CD4-positive, alpha-beta T cell (primary cell): ENCODE results near the gene ZSCAN25. TPM values are rescaled to one million over a fixed set of nuclear protein-coding genes. Genes with fewer than 3 reads are reported as not detected.

Source experiments
- ATAC-seq: fragments of 200-7000 bp; cut with Tn5 transposase; one replicate; pipeline ENCODE4 v1.10.0; 2022; ENCODE audit warnings: mild to moderate bottlenecking; ENCODE audit not compliant: poor library complexity
- CTCF ChIA-PET: fragments of 350-600 bp; sonication (Branson Sonifier 250); formaldehyde crosslinking; loops from one replicate; lab custom pipeline; 2021; ENCODE audit warnings: antibody characterized with exemption, inconsistent platforms; lab: Charles Lee
- POLR2A ChIA-PET: fragments of 350-600 bp; sonication (Branson Sonifier 250); formaldehyde crosslinking; loops from one replicate; lab custom pipeline; 2021; ENCODE audit warnings: antibody characterized with exemption, inconsistent platforms; lab: Charles Lee
- DNase-seq, 14 experiments: peaks; one replicate each; pipeline ENCODE4 v3.0.0-alpha.2; 2013 to 2020; ENCODE audit warnings: mixed read lengths in 2 of 14
- H3K27ac ChIP-seq, 2 donors: one replicate each; pipeline versions ENCODE4 v1.5.1 to v1.7.0; 2013; ENCODE audit warnings: low read length in 2 of 2, low read depth in 1 of 2, mild to moderate bottlenecking in 1 of 2
- H3K27me3 ChIP-seq, 2 experiments: 1 replicate in 1 of 2; 2 replicates in 1 of 2; pipeline versions ENCODE4 v1.6.1 to v1.7.0; 2013; ENCODE audit warnings: low read length in 2 of 2, control low read depth in 1 of 2, mild to moderate bottlenecking in 1 of 2, moderate library complexity in 1 of 2; ENCODE audit not compliant: insufficient read depth in 2 of 2, control insufficient read depth in 1 of 2
- H3K36me3 ChIP-seq: one replicate; pipeline ENCODE4 v1.6.1; 2013; ENCODE audit warnings: low read length, control low read depth; ENCODE audit not compliant: insufficient read depth
- H3K4me1 ChIP-seq: one replicate; pipeline ENCODE4 v1.6.1; 2013; ENCODE audit warnings: low read length, control low read depth; ENCODE audit not compliant: insufficient read depth
- H3K4me3 ChIP-seq: one replicate; pipeline ENCODE4 v1.5.1; 2013; ENCODE audit warnings: mild to moderate bottlenecking, low read length, moderate library complexity
- H3K9me3 ChIP-seq, 2 experiments: 1 replicate in 1 of 2; 2 replicates in 1 of 2; pipeline versions ENCODE4 v1.6.1 to v1.7.0; 2013; ENCODE audit warnings: low read length in 2 of 2, mild to moderate bottlenecking in 2 of 2, control low read depth in 1 of 2, moderate library complexity in 1 of 2; ENCODE audit not compliant: control insufficient read depth in 1 of 2, insufficient read depth in 1 of 2
- H3K27ac Mint-ChIP-seq: one replicate; pipeline ENCODE4 v1.8.0; 2020; ENCODE audit warnings: mixed read lengths
- H3K27me3 Mint-ChIP-seq: one replicate; pipeline ENCODE4 v1.8.0; 2021; ENCODE audit warnings: mixed read lengths
- H3K36me3 Mint-ChIP-seq: one replicate; pipeline ENCODE4 v1.8.0; 2021; ENCODE audit warnings: low read depth, mixed read lengths
- H3K4me1 Mint-ChIP-seq: one replicate; pipeline ENCODE4 v1.8.0; 2021; ENCODE audit warnings: low read depth, mixed read lengths
- H3K4me3 Mint-ChIP-seq: one replicate; pipeline ENCODE4 v1.8.0; 2020; ENCODE audit warnings: mild to moderate bottlenecking, mixed read lengths
- H3K9me3 Mint-ChIP-seq: one replicate; pipeline ENCODE4 v1.8.0; 2020; ENCODE audit warnings: mixed read lengths
- intact Hi-C, 2 experiments: fragments of 100-400 bp; cut with DNase I in 1 of 2; cut with micrococcal nuclease in 1 of 2; formaldehyde crosslinking; loops; one replicate each; pipeline versions ENCODE4 v1.15.1 to v1.9.0; 2023 to 2025; cut with DNase I, micrococcal nuclease
- total RNA-seq, 174 experiments: library from RNA in 2 of 174; stranded (reverse) in 2 of 174; gene quantifications; one replicate each; pipeline ENCODE4 v1.2.3 and lab custom pipeline; 2021 to 2026
- TF ChIP-seq, protein P1 (sequence below): fragments of 200-600 bp; IDR thresholded peaks from one replicate; pipeline ENCODE4 v1.8.0; 2022; ENCODE audit warnings: antibody characterized with exemption, mild to moderate bottlenecking

ZSCAN25 gene
- total RNA-seq, 2 experiments from 2014 or later: 41.5 to 44.2 TPM

DNA sequence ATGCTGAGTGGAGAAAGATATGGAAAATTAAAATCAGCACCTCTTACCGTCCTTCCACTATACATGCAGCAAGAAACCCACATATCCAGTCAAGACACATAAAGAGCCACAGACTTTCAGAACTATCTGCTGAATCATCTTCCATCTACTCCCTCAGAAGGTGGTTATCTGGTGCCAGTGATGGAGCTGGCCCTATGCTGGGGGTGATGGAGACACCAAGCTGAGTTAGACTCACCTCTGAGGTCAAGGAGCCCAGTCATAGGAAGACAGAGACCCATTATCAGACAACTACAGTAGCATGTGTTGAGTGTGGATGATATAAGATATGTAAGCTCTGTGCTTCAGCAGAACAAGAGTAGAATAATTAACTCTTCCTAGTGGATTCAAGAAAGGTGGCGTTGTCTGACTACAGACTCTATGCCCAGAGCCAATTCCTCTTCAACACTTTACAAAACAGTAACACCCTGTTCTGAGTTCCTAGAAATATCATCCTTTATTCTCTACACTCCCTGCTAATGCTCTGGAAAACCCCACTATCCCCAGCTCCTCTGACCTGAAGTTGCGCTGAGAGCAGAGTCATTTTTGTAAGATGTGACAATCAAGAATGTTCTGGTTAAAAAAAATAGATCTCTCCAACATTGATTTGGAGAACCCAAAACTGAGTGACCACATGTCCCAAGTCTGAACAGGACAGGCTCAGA, 48.7 kb downstream of the ZSCAN25 start:
- Mint-ChIP-seq H3K27ac (no peak overlapping the region), H3K4me3 (no peak overlapping the region), H3K27me3 (no peaks in the 10 kb centered on the region), H3K36me3 (peaks cover 40% of the 10 kb centered on the region), H3K9me3 (no peaks in the 10 kb centered on the region), H3K4me1 (no peaks in the 10 kb centered on the region)
- no peaks in the 10 kb centered on the region for H3K4me1 ChIP-seq
- ChIA-PET CTCF (no interaction called here), POLR2A (no interaction called here)
- no peak overlapping the region for H3K27ac ChIP-seq
- H3K36me3 ChIP-seq: peaks cover under 1% of the 10 kb centered on the region
- H3K9me3 ChIP-seq: no peaks in the 10 kb centered on the region
- intact Hi-C loops: no loop called here
- DNase-seq: no peak
- TF ChIP-seq, protein P1, sequence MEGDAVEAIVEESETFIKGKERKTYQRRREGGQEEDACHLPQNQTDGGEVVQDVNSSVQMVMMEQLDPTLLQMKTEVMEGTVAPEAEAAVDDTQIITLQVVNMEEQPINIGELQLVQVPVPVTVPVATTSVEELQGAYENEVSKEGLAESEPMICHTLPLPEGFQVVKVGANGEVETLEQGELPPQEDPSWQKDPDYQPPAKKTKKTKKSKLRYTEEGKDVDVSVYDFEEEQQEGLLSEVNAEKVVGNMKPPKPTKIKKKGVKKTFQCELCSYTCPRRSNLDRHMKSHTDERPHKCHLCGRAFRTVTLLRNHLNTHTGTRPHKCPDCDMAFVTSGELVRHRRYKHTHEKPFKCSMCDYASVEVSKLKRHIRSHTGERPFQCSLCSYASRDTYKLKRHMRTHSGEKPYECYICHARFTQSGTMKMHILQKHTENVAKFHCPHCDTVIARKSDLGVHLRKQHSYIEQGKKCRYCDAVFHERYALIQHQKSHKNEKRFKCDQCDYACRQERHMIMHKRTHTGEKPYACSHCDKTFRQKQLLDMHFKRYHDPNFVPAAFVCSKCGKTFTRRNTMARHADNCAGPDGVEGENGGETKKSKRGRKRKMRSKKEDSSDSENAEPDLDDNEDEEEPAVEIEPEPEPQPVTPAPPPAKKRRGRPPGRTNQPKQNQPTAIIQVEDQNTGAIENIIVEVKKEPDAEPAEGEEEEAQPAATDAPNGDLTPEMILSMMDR: no peak
- ATAC-seq: no peak
- no peak overlapping the region for H3K4me3 ChIP-seq
- no peaks in the 10 kb centered on the region for H3K27me3 ChIP-seq

DNA sequence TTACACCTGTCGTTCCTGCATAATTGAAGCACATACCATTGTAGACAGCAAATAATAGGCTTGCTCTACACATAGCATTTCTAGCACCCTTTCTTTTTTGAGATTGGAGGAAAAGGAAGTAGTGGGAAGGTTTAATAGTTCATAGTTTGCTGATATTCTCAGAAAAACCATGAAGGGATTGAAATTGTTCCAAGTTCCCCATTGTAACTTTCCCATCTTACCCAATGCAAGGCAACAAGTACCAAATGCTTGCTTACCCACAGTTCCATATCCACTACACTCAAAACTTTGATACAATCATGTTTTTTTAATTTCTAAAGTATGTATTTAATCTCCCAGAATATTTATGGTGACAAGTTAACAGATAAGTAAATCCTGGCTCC, 49.3 kb downstream of the ZSCAN25 start:
- DNase-seq: no peak
- H3K4me1 ChIP-seq: no peaks in the 10 kb centered on the region
- no peaks in the 10 kb centered on the region for H3K27me3 Mint-ChIP-seq
- peaks cover 35% of the 10 kb centered on the region for H3K36me3 Mint-ChIP-seq
- H3K36me3 ChIP-seq: no peaks in the 10 kb centered on the region
- no peak overlapping the region for H3K27ac Mint-ChIP-seq
- H3K9me3 ChIP-seq: no peaks in the 10 kb centered on the region
- ChIA-PET CTCF (no interaction called here), POLR2A (no interaction called here)
- no peak overlapping the region for H3K4me3 ChIP-seq
- H3K4me3 Mint-ChIP-seq: no peak overlapping the region
- TF ChIP-seq, protein P1: no peak
- H3K27ac ChIP-seq: no peak overlapping the region
- no peaks in the 10 kb centered on the region for H3K27me3 ChIP-seq
- intact Hi-C loops: no loop called here
- ATAC-seq: no peak
- no peaks in the 10 kb centered on the region for H3K4me1 Mint-ChIP-seq
- no peaks in the 10 kb centered on the region for H3K9me3 Mint-ChIP-seq

DNA sequence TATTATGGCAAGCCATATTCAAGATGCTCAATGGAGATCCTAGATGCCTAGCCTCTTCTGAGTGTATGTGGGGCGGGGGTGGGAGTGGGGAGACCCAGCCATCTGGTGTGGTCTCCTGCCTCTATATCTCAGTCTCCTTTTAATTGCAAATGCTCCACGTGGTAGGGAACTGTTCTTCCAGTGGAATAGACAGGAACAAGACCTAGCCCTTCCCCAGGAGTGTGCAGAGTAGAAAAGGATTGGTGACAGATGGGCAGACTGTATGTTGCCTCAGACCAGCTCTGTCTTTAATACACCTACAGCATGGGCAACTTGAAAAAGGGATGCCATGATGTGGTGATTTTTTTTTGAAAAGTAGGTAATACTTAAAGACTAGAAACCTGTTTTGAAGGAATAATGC, 50.4 kb downstream of the ZSCAN25 start:
- Mint-ChIP-seq H3K27ac (no peak overlapping the region), H3K4me3 (no peak overlapping the region), H3K27me3 (no peaks in the 10 kb centered on the region), H3K9me3 (no peaks in the 10 kb centered on the region), H3K4me1 (no peaks in the 10 kb centered on the region), H3K36me3 (peaks cover 32% of the 10 kb centered on the region)
- H3K27me3 ChIP-seq: no peaks in the 10 kb centered on the region
- TF ChIP-seq, protein P1: no peak
- H3K36me3 ChIP-seq: no peaks in the 10 kb centered on the region
- no peak for DNase-seq
- intact Hi-C loops: no loop called here
- no peak for ATAC-seq
- H3K4me1 ChIP-seq: no peaks in the 10 kb centered on the region
- no peak overlapping the region for H3K27ac ChIP-seq
- no peak overlapping the region for H3K4me3 ChIP-seq
- ChIA-PET POLR2A (no interaction called here), CTCF (no interaction called here)
- no peaks in the 10 kb centered on the region for H3K9me3 ChIP-seq
